H1 (cell line): ENCODE measurements around the gene TSC22D3. TPM values are rescaled to one million over a fixed set of nuclear protein-coding genes. Genes with fewer than 3 reads are reported as not detected.

Experiments used
- CTCF ChIA-PET: fragments of 300-600 bp; sonication (Branson Sonifier 250); formaldehyde crosslinking; loops from one replicate; lab custom pipeline; 2021; ENCODE audit not compliant: partially characterized antibody; lab: Charles Lee
- POLR2A ChIA-PET: fragments of 300-600 bp; sonication (Branson Sonifier 250); formaldehyde crosslinking; loops from one replicate; lab custom pipeline; 2021; ENCODE audit warnings: inconsistent platforms; ENCODE audit not compliant: partially characterized antibody; lab: Charles Lee
- DNase-seq, 2 experiments: peaks; one replicate each; pipeline versions ENCODE4 v3.0.0 to v3.0.0-alpha.2; 2010 to 2022; ENCODE audit warnings: low spot score in 2 of 2, low read depth in 1 of 2, mixed read lengths in 1 of 2
- FAIRE-seq: peaks from 2 replicates; lab custom pipeline; 2011; peaks lifted over from hg19 to GRCh38; lab: Jason Lieb, UNC
- H2AFZ ChIP-seq: 2 replicates; pipeline ENCODE4 v1.8.1; 2012; ENCODE audit warnings: low read length, inconsistent platforms
- H2AK5ac ChIP-seq: 2 replicates; pipeline ENCODE4 v1.6.1; 2013; ENCODE audit warnings: low read depth, low read length
- H2BK120ac ChIP-seq: replicated peaks from 2 replicates; pipeline ENCODE3; 2013; ENCODE audit warnings: low read depth, low read length, inconsistent platforms
- H2BK12ac ChIP-seq: 2 replicates; pipeline ENCODE4 v1.6.1; 2013; ENCODE audit warnings: low read depth, low read length
- H2BK15ac ChIP-seq: 2 replicates; pipeline ENCODE4 v1.6.1; 2013; ENCODE audit warnings: low read length
- H2BK20ac ChIP-seq: 2 replicates; pipeline ENCODE4 v1.6.1; 2013; ENCODE audit warnings: low read length
- H2BK5ac ChIP-seq: 2 replicates; pipeline ENCODE4 v1.6.1; 2013; ENCODE audit warnings: low read depth, low read length
- H3K14ac ChIP-seq: 2 replicates; pipeline ENCODE4 v1.6.1; 2013; ENCODE audit warnings: inconsistent platforms; ENCODE audit not compliant: insufficient read length
- H3K18ac ChIP-seq: 2 replicates; pipeline ENCODE4 v1.6.1; 2013; ENCODE audit warnings: low read length; ENCODE audit errors: extremely low read depth
- H3K23ac ChIP-seq: 2 replicates; pipeline ENCODE4 v1.6.1; 2013; ENCODE audit warnings: inconsistent platforms; ENCODE audit not compliant: insufficient read length
- H3K23me2 ChIP-seq: 2 replicates; pipeline ENCODE4 v1.6.1; 2013; ENCODE audit warnings: low read depth, low read length
- H3K27ac ChIP-seq: 2 replicates; pipeline ENCODE4 v1.6.1; 2011; ENCODE audit warnings: low read depth, low read length, inconsistent platforms
- H3K27me3 ChIP-seq, 4 experiments: replicated peaks in 1 of 4; 1 replicate in 1 of 4; 2 replicates in 3 of 4; pipeline versions ENCODE4 v1.6.1 to v1.8.1; 2011 to 2013; ENCODE audit warnings: low read length in 3 of 4, mild to moderate bottlenecking in 3 of 4, inconsistent platforms in 2 of 4, mixed read lengths in 2 of 4, moderate library complexity in 1 of 4; ENCODE audit not compliant: control insufficient read depth in 3 of 4, insufficient read depth in 3 of 4; ENCODE audit errors: extremely low read depth in 1 of 4
- H3K36me3 ChIP-seq, 4 experiments: 2 replicates each; pipeline versions ENCODE4 v1.6.1 to v1.8.1; 2011 to 2013; ENCODE audit warnings: mild to moderate bottlenecking in 4 of 4, low read length in 3 of 4, moderate library complexity in 2 of 4, control low read depth in 1 of 4, inconsistent platforms in 1 of 4; ENCODE audit not compliant: insufficient read depth in 4 of 4, control insufficient read depth in 2 of 4
- H3K4ac ChIP-seq: replicated peaks from 2 replicates; pipeline ENCODE3; 2013; ENCODE audit warnings: low read length, low read depth, mixed read lengths, inconsistent platforms; ENCODE audit not compliant: insufficient read length
- H3K4me1 ChIP-seq, 4 experiments: replicated peaks in 1 of 4; 1 replicate in 1 of 4; 2 replicates in 3 of 4; pipeline versions ENCODE4 v1.6.1 to v1.8.1; 2011 to 2013; ENCODE audit warnings: low read length in 3 of 4, inconsistent platforms in 2 of 4, mixed read lengths in 1 of 4; ENCODE audit not compliant: insufficient read depth in 4 of 4, control insufficient read depth in 3 of 4
- H3K4me2 ChIP-seq, 2 experiments: 2 replicates each; pipeline versions ENCODE4 v1.6.1 to v1.8.1; 2011 to 2013; ENCODE audit warnings: low read depth in 2 of 2, low read length in 2 of 2, control low read depth in 1 of 2, inconsistent platforms in 1 of 2, mild to moderate bottlenecking in 1 of 2; ENCODE audit not compliant: insufficient read depth in 1 of 2
- H3K4me3 ChIP-seq, 4 experiments: fragments of 200-600, 300-600 bp in 1 of 4; sonication (generic), shearing (Covaris generic), sonication (Bioruptor Twin) in 1 of 4; 2 replicates each; pipeline versions ENCODE4 v1.5.1 to v1.8.1; 2011 to 2016; ENCODE audit warnings: low read length in 4 of 4, low read depth in 3 of 4, control low read depth in 2 of 4, inconsistent platforms in 2 of 4, mild to moderate bottlenecking in 2 of 4, mixed read lengths in 1 of 4, moderate library complexity in 1 of 4; ENCODE audit not compliant: insufficient read depth in 2 of 4; ENCODE audit errors: extremely low read depth in 1 of 4
- H3K56ac ChIP-seq: replicated peaks from 2 replicates; pipeline ENCODE3; 2013; ENCODE audit warnings: low read depth, mild to moderate bottlenecking, mixed read lengths, low read length, inconsistent platforms; ENCODE audit not compliant: insufficient read length
- H3K79me1 ChIP-seq: 2 replicates; pipeline ENCODE4 v1.6.1; 2013; ENCODE audit warnings: low read depth, low read length, control low read depth
- H3K79me2 ChIP-seq, 2 experiments: 2 replicates each; pipeline versions ENCODE4 v1.6.1 to v1.8.1; 2012 to 2013; ENCODE audit warnings: low read length in 2 of 2, mild to moderate bottlenecking in 2 of 2, inconsistent platforms in 1 of 2; ENCODE audit not compliant: insufficient read depth in 2 of 2, control insufficient read depth in 1 of 2
- H3K9ac ChIP-seq, 4 experiments: replicated peaks in 1 of 4; 1 replicate in 1 of 4; 2 replicates in 3 of 4; pipeline versions ENCODE4 v1.6.1 to v1.8.1; 2011 to 2013; ENCODE audit warnings: low read depth in 3 of 4, low read length in 3 of 4, control low read depth in 2 of 4, mild to moderate bottlenecking in 2 of 4, moderate library complexity in 2 of 4, inconsistent platforms in 1 of 4; ENCODE audit errors: extremely low read depth in 1 of 4
- H3K9me3 ChIP-seq, 2 experiments: 2 replicates each; pipeline versions ENCODE4 v1.6.1 to v1.8.1; 2012 to 2013; ENCODE audit warnings: mild to moderate bottlenecking in 2 of 2, moderate library complexity in 2 of 2, control low read depth in 1 of 2, inconsistent platforms in 1 of 2, low read depth in 1 of 2, low read length in 1 of 2, mixed read lengths in 1 of 2; ENCODE audit not compliant: insufficient read depth in 2 of 2
- H4K20me1 ChIP-seq, 2 experiments: replicated peaks in 1 of 2; 2 replicates each; pipeline versions ENCODE3 to v1.8.1; 2011 to 2013; ENCODE audit warnings: inconsistent platforms in 2 of 2, low read length in 2 of 2, mild to moderate bottlenecking in 1 of 2; ENCODE audit not compliant: insufficient read depth in 2 of 2, control insufficient read depth in 1 of 2
- H4K5ac ChIP-seq: 2 replicates; pipeline ENCODE4 v1.6.1; 2013; ENCODE audit warnings: low read length, low read depth, mixed read lengths, inconsistent platforms; ENCODE audit not compliant: insufficient read length
- H4K8ac ChIP-seq: 2 replicates; pipeline ENCODE4 v1.8.0; 2013; ENCODE audit warnings: mild to moderate bottlenecking, moderate library complexity, low read length, inconsistent platforms; ENCODE audit not compliant: insufficient read depth; ENCODE audit errors: extremely low read depth
- H4K91ac ChIP-seq: replicated peaks from 2 replicates; pipeline ENCODE3; 2013; ENCODE audit warnings: low read length, mixed read lengths, inconsistent platforms; ENCODE audit not compliant: insufficient read length
- CTBP2 ChIP-seq: IDR thresholded peaks from 2 replicates; pipeline ENCODE4 v1.7.0; 2011; ENCODE audit warnings: borderline replicate concordance, mild to moderate bottlenecking, moderate library complexity, mixed read lengths, low read length; ENCODE audit not compliant: insufficient read depth, insufficient read length
- CTCF ChIP-seq, 3 experiments: IDR thresholded peaks; 1 replicate in 2 of 3; 2 replicates in 1 of 3; pipeline versions ENCODE4 v1.5.1 to v1.6.1; 2011; ENCODE audit warnings: low read length in 3 of 3, mild to moderate bottlenecking in 3 of 3, inconsistent platforms in 2 of 3, low read depth in 1 of 3, moderate library complexity in 1 of 3; ENCODE audit not compliant: insufficient read depth in 1 of 3; ENCODE audit errors: control extremely low read depth in 1 of 3
- WGBS, 2 experiments: shearing (Covaris generic) in 1 of 2; methylation state at CpG; one replicate each; pipeline versions ENCODE4 v1.1.6 to v1.1.7; 2013 to 2015; ENCODE audit warnings: low lambda C conversion rate in 2 of 2, mixed read lengths in 2 of 2, inconsistent platforms in 1 of 2, low coverage in 1 of 2, missing lambda C conversion rate in 1 of 2; ENCODE audit not compliant: insufficient replicate concordance in 2 of 2, insufficient coverage in 1 of 2, insufficient read length in 1 of 2; ENCODE audit errors: extremely low coverage in 1 of 2, missing lambda C conversion rate in 1 of 2; 5-methylcytosine and 5-hydroxymethylcytosine counted together
- polyA plus RNA-seq, 7 experiments: library from polyadenylated mRNA; depleted of rRNA in 3 of 7; stranded (reverse) in 5 of 7; unstranded in 2 of 7; fragments of >200 nt in 5 of 7; fragments of 200-250 nt in 2 of 7; gene quantifications; 1 replicate in 5 of 7; 2 replicates in 1 of 7; 4 replicates in 1 of 7; pipeline versions ENCODE4 v1.2.1 to v1.2.3, GENCODE V29; 2011 to 2013; ENCODE audit warnings: missing spikeins in 2 of 7, mixed read lengths in 2 of 7
- total RNA-seq: library from RNA; stranded (reverse); fragmentation: NEBNext Ultra II Directional; extraction: Animal tissue kit (Norgen Biotek cat#: 25700); gene quantifications from 2 replicates; pipeline ENCODE4 v1.2.1, GENCODE V29; 2021

Gene TSC22D3
- total and polyA plus RNA-seq, 2 of the 8 experiments (the other 6 are each of a cell fraction or from before 2014, with no cell fraction given) = 7.6 to 12.9 TPM

DNA sequence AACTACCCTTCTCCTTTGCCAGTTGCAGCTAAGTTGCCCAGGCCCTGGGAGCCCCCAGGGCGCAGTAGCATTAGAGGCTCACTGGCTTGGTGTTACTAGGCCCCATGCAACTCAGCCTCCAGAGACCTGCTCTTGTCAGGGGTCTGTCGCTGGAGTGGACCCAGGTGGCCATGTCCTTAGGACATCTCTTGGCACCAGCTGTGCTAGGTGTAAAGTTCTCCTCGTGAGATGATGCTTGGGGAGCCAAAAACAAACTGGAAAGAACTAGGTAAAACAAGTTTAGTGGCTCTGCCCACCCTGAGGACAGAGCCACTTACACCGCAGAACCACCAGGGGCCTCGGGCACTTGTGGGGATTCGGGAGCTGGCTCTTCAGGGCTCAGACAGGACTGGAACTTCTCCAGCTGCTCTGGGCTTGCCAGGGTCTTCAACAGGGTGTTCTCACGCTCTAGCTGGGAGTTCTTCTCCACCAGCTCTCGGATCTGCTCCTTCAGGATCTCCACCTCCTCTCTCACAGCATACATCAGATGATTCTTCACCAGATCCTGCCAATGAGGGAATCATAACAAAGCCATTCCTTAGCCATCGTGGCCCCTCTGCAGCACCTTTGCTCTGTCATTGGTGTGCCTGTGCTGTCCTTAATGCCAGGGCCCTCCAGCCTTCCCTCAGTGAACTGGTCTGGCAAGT is 61.2 kb downstream of the TSC22D3 start:
- H3K4ac ChIP-seq = no peak overlapping the region
- H3K4me3 ChIP-seq = no peak overlapping the region
- H3K9me3 ChIP-seq = no peaks in the 10 kb centered on the region
- no peak overlapping the region for H2BK15ac ChIP-seq
- H3K79me1 ChIP-seq = no peaks in the 10 kb centered on the region
- peaks cover 0 to 9% (median 0%) of the 10 kb centered on the region in 4 experiments; a peak in 1 of 7 replicates for H3K27me3 ChIP-seq
- no peak overlapping the region for H3K9ac ChIP-seq
- no peak overlapping the region for H2BK12ac ChIP-seq
- H4K8ac ChIP-seq = no peak overlapping the region
- H3K23ac ChIP-seq = no peak overlapping the region
- no peak overlapping the region for H3K56ac ChIP-seq
- POLR2A ChIA-PET = interaction anchor here (1.6 to 7.3 kb wide), 3 partner anchors 16 to 61 kb away, joined by 4 to 51 read pairs (median 21); partner anchors contain the start of gene TSC22D3
- H4K20me1 ChIP-seq = no peaks in the 10 kb centered on the region
- no peak overlapping the region for H3K27ac ChIP-seq
- H2BK120ac ChIP-seq = no peak overlapping the region
- no peak overlapping the region for H3K18ac ChIP-seq
- DNase-seq = no peak
- H3K36me3 ChIP-seq = peaks cover 0 to 8% (median 0%) of the 10 kb centered on the region in 4 experiments; a peak in 1 of 8 replicates
- 84% methylated on average over 6 of the region's 9 CpGs; no CpG with 5 or more reads in 1 of the 2 experiments for WGBS, 2 experiments
- H3K14ac ChIP-seq = no peak overlapping the region
- H3K4me1 ChIP-seq = peaks cover 0 to 17% (median 8%) of the 10 kb centered on the region in 4 experiments; a peak in 5 of 7 replicates
- H3K4me2 ChIP-seq = no peak overlapping the region; a peak in 1 of 4 replicates
- TF ChIP-seq CTCF (IDR thresholded peaks at IDR 0.05; ENCODE audit: control extremely low read depth in 1 of 3, insufficient read depth in 1 of 3, low read depth in 1 of 3, low read length in 3 of 3) (peak; percentile 2 to 19 (median 4); a peak in 2 of 4 replicates), CTBP2 (no peak)
- TF ChIP-seq, all 59 proteins: peak for 1
- H4K91ac ChIP-seq = no peak overlapping the region
- no peak overlapping the region for H2AFZ ChIP-seq
- no peak overlapping the region for H2BK20ac ChIP-seq
- no peak overlapping the region for H2AK5ac ChIP-seq
- peaks cover 3% of the 10 kb centered on the region; the same call in 1 of the 2 replicates for H3K23me2 ChIP-seq
- FAIRE-seq = peak; percentile 7
- H4K5ac ChIP-seq = no peak overlapping the region
- no peaks in the 10 kb centered on the region for H3K79me2 ChIP-seq
- CTCF ChIA-PET = interaction anchor here (0.7 to 17.0 kb wide), 9 partner anchors 10 to 61 kb away, joined by 3 to 325 read pairs (median 7); partner anchors contain the start of gene TSC22D3
- no peak overlapping the region for H2BK5ac ChIP-seq
